GM11168 (cell line): ENCODE results near the gene RIPPLY1.
"Not testable (repeated sequence)": the region's sequence is repeated elsewhere in the genome, so short reads cannot be mapped to it uniquely, and the experiment has no call there.

Experiments
- in situ Hi-C: fragments of 300-500 bp; cut with MboI; formaldehyde crosslinking; loops from one replicate; pipeline ENCODE4 v1.12.0; 2022; ENCODE audit warnings: low sequenced_read_pairs; ENCODE audit not compliant: unreplicated experiment

Gene RIPPLY1

GRCh38 chrX:106917830-106918500 is 14.8 kb upstream of the RIPPLY1 start:
- in situ Hi-C loops: no loop called here

- in situ Hi-C loops: no loop called here
These were observed 9.7 kb upstream of the RIPPLY1 start for GRCh38 chrX:106912864-106913263.

- in situ Hi-C loops: no loop called here
These were observed 3.2 kb upstream of the RIPPLY1 start for GRCh38 chrX:106906361-106906760.

- in situ Hi-C loops: no loop called here
These were observed 2.0 kb upstream of the RIPPLY1 start for GRCh38 chrX:106905064-106905708.

- in situ Hi-C loops: no loop called here
These were observed 851 bp upstream of the RIPPLY1 start for GRCh38 chrX:106903856-106904528.

- in situ Hi-C loops: no loop called here
These were observed 457 bp downstream of the RIPPLY1 start for GRCh38 chrX:106902684-106903083.

- in situ Hi-C loops: no loop called here
These were observed 1.3 kb downstream of the RIPPLY1 start for GRCh38 chrX:106901781-106902219.

- in situ Hi-C loops: no loop called here
These were observed 1.8 kb downstream of the RIPPLY1 start for GRCh38 chrX:106901341-106901740.

- in situ Hi-C loops: no loop called here
These were observed 3.3 kb downstream of the RIPPLY1 start for GRCh38 chrX:106899841-106900240.

GRCh38 chrX:106899276-106899675 is 3.9 kb downstream of the RIPPLY1 start:
- in situ Hi-C loops: no loop called here

- in situ Hi-C loops: no loop called here
These were observed 4.7 kb downstream of the RIPPLY1 start for GRCh38 chrX:106898462-106898861.

GRCh38 chrX:106897259-106897658 is 5.9 kb downstream of the RIPPLY1 start:
- in situ Hi-C loops: no loop called here

- in situ Hi-C loops: no loop called here
These were observed 8.1 kb downstream of the RIPPLY1 start for GRCh38 chrX:106894978-106895452.

GRCh38 chrX:106894392-106894909 is 8.7 kb downstream of the RIPPLY1 start:
- in situ Hi-C loops: no loop called here

GRCh38 chrX:106891762-106892460 is 11.2 kb downstream of the RIPPLY1 start:
- in situ Hi-C loops: no loop called here

GRCh38 chrX:106889468-106889867 is 13.7 kb downstream of the RIPPLY1 start:
- in situ Hi-C loops: no loop called here

GRCh38 chrX:106875151-106875550 is 28.0 kb downstream of the RIPPLY1 start:
- in situ Hi-C loops: no loop called here

GRCh38 chrX:106874075-106874474 is 29.1 kb downstream of the RIPPLY1 start:
- in situ Hi-C loops: no loop called here

GRCh38 chrX:106872796-106873195 is 30.3 kb downstream of the RIPPLY1 start:
- in situ Hi-C loops: not testable (repeated sequence)

GRCh38 chrX:106863697-106864096 is 39.4 kb downstream of the RIPPLY1 start:
- in situ Hi-C loops: no loop called here
